Measurements from ENCODE around the gene AMD1. TPM values are rescaled to one million over a fixed set of nuclear protein-coding genes. Genes with fewer than 3 reads are reported as not detected.

Gene AMD1
- total RNA-seq, 1 experiment from 2014 or later, result 87.6 TPM

GRCh38 chr6:110875548-110876169 lies 1.1 kb downstream of the AMD1 start:
- ChIA-PET POLR2A (ENCODE audit: low non-redundant PET) (interaction anchor here (1.2 to 1.9 kb wide), 2 partner anchors 60 to 106 kb away, joined by 4 to 32 read pairs; partner anchors contain the start of genes CDK19 and RPF2), CTCF (no interaction called here)
- peak overlapping the region; percentile 96 for H3K4me3 ChIP-seq (ENCODE audit: low read depth, low read length, poor library complexity, severe bottlenecking)
- no peaks in the 10 kb centered on the region for H3K27me3 ChIP-seq (replicated peaks; ENCODE audit: insufficient read depth, low read depth, low read length, poor library complexity)
- DNase-seq (ENCODE audit: low spot score), result peak; percentile 66
- TF ChIP-seq CTCF (conservative IDR thresholded peaks at IDR 0.05; ENCODE audit: low read depth, low read length) (no peak), EZH2 (IDR thresholded peaks at IDR 0.05; ENCODE audit: borderline replicate concordance, low read depth, low read length, poor library complexity, severe bottlenecking) (no peak)
- H3K27ac ChIP-seq (ENCODE audit: low read depth, low read length, poor library complexity, severe bottlenecking), result peak overlapping the region; percentile 92
- no peaks in the 10 kb centered on the region for H3K9me3 ChIP-seq (ENCODE audit: low read depth, low read length, poor library complexity, severe bottlenecking)
- no peaks in the 10 kb centered on the region for H3K36me3 ChIP-seq (ENCODE audit: insufficient read depth, low read length, poor library complexity, severe bottlenecking)
- no TSS peak for BruUV-seq (replicated peaks)
- intact Hi-C loops (cut with micrococcal nuclease; ENCODE audit: unreplicated experiment), result loop anchor here (2.0 to 5.0 kb wide), 2 partner anchors 61 to 348 kb away; partner anchors contain the start of gene CDK19
- H3K4me1 ChIP-seq (ENCODE audit: insufficient read depth, low read length, poor library complexity, severe bottlenecking), result peaks cover 37% of the 10 kb centered on the region

DNA sequence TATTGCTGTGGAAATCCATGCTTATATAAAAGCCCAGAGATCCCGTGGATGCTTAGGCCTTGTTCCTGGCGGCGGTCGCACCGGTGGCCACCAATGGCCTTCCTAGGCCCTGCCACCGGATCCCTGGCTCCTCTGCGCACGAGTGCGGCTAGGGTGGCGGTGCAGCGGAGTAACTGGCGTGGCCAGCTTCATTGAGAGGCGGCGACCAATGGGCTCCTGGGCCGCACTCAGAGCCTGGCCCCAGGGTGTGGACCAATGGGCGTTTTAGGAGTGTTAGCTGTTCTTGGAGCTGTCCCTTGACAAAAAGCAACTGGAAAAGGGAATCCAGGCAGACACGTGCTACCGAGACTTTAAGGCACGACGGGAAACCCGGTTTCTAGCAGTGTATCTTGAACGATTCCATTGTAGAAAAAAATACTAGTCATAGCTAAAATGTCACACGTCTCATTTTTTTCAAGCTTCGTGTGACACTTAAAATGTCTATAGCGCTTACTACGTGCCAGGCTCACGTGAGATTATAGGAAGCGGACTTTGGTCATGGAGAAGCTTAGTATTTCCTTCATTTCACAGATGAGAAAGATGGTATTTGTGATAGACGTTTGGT lies 1.7 kb downstream of the AMD1 start:
- intact Hi-C loops (cut with micrococcal nuclease; ENCODE audit: unreplicated experiment), result loop anchor here (2.0 to 5.0 kb wide), 2 partner anchors 61 to 349 kb away; partner anchors contain the start of gene CDK19

More for the DNA sequence above, 1.7 kb downstream of the AMD1 start:
- TF ChIP-seq CTCF (conservative IDR thresholded peaks at IDR 0.05; ENCODE audit: low read depth, low read length) (no peak), EZH2 (IDR thresholded peaks at IDR 0.05; ENCODE audit: borderline replicate concordance, low read depth, low read length, poor library complexity, severe bottlenecking) (no peak)
- no TSS peak for BruUV-seq (replicated peaks)
- Histone ChIP-seq H3K27me3 (replicated peaks; ENCODE audit: insufficient read depth, low read depth, low read length, poor library complexity) (no peaks in the 10 kb centered on the region), H3K4me1 (ENCODE audit: insufficient read depth, low read length, poor library complexity, severe bottlenecking) (peaks cover 43% of the 10 kb centered on the region), H3K9me3 (ENCODE audit: low read depth, low read length, poor library complexity, severe bottlenecking) (no peaks in the 10 kb centered on the region), H3K27ac (ENCODE audit: low read depth, low read length, poor library complexity, severe bottlenecking) (peak overlapping the region; percentile 92), H3K4me3 (ENCODE audit: low read depth, low read length, poor library complexity, severe bottlenecking) (peak overlapping the region; percentile 96), H3K36me3 (ENCODE audit: insufficient read depth, low read length, poor library complexity, severe bottlenecking) (no peaks in the 10 kb centered on the region)
- ChIA-PET POLR2A (ENCODE audit: low non-redundant PET) (interaction anchor here (0.5 to 1.2 kb wide), 3 partner anchors 100 to 116 kb away, joined by 3 to 4 read pairs (median 4); partner anchors contain the start of gene RPF2), CTCF (no interaction called here)
- peak; percentile 87 for DNase-seq (ENCODE audit: low spot score)
